Muscle layer of colon (tissue), 2 donors: ENCODE data around the gene SRD5A3.
A peak's percentile ranks its signal among the peaks of the same experiment; 100 is the strongest.

ENCODE experiments used
- H3K27ac ChIP-seq: one replicate; pipeline ENCODE4 v1.7.0; 2013; ENCODE audit warnings: low read depth, mild to moderate bottlenecking, low read length, moderate library complexity
- H3K27me3 ChIP-seq, 2 donors: one replicate each; pipeline ENCODE4 v1.7.0; 2013; ENCODE audit warnings: low read length in 2 of 2, mild to moderate bottlenecking in 2 of 2; ENCODE audit not compliant: insufficient read depth in 2 of 2, control insufficient read depth in 1 of 2
- H3K36me3 ChIP-seq: one replicate; pipeline ENCODE4 v1.7.0; 2013; ENCODE audit warnings: mild to moderate bottlenecking, low read length; ENCODE audit not compliant: insufficient read depth
- H3K4me1 ChIP-seq: one replicate; pipeline ENCODE4 v1.7.0; 2013; ENCODE audit warnings: mild to moderate bottlenecking, low read length; ENCODE audit not compliant: insufficient read depth
- H3K4me3 ChIP-seq, 2 donors: one replicate each; pipeline ENCODE4 v1.7.0; 2013; ENCODE audit warnings: low read length in 2 of 2, low read depth in 1 of 2, mild to moderate bottlenecking in 1 of 2, moderate library complexity in 1 of 2
- H3K9ac ChIP-seq: one replicate; pipeline ENCODE4 v1.7.0; 2013; ENCODE audit warnings: low read length
- H3K9me3 ChIP-seq: one replicate; pipeline ENCODE4 v1.7.0; 2013; ENCODE audit warnings: mild to moderate bottlenecking, low read length
- donor health status: abdominal sarcoma.
- donor health status: Adenocarcinoma of cecum.

The SRD5A3 gene

GRCh38 chr4:55345980-55346850, at the start of gene SRD5A3:
TSS of gene SRD5A3 (plus strand) at chr4:55346242. CDS start at chr4:55346337, 95 bp downstream.
- H3K4me3 ChIP-seq, result peak within 1 kb of the TSS; percentile 75 to 85
- peak within 1 kb of the TSS; percentile 64 for H3K9ac ChIP-seq
- peak within 1 kb of the TSS; percentile 90 for H3K27ac ChIP-seq
- no peaks in the 10 kb centered on the region for H3K36me3 ChIP-seq
- H3K4me1 ChIP-seq, result peaks cover 7% of the 10 kb centered on the region
- H3K27me3 ChIP-seq, result no peaks in the 10 kb centered on the region
- no peaks in the 10 kb centered on the region for H3K9me3 ChIP-seq

- no peaks in the 10 kb centered on the region for H3K27me3 ChIP-seq
- H3K27ac ChIP-seq, result no peak overlapping the region
- H3K4me1 ChIP-seq, result no peaks in the 10 kb centered on the region
- H3K36me3 ChIP-seq, result no peaks in the 10 kb centered on the region
- no peak overlapping the region for H3K4me3 ChIP-seq
- H3K9ac ChIP-seq, result no peak overlapping the region
- no peaks in the 10 kb centered on the region for H3K9me3 ChIP-seq
These were observed 48.7 kb upstream of the SRD5A3 start for GRCh38 chr4:55297346-55297745.

DNA sequence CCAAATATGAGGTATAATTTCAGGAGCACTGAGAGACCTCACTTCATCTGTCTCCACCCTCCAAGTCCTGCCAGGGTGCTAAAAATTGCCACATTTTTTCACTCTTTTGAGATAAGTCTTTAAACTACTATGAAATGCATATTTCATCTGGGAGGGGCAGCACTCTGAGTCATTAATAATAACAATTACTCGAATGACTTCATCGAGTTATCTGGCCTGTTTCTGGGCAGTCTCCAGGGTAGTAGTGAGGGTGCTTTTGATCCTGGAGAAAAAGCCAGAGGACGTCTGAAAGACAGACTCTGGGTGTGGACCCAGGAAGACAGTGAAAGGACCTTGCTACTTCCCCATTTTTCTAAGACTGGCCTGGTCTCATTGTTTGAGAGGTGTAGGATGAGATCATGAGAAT, 42.3 kb upstream of the SRD5A3 start:
- Histone ChIP-seq H3K9me3 (no peaks in the 10 kb centered on the region), H3K4me1 (no peaks in the 10 kb centered on the region), H3K4me3 (no peak overlapping the region), H3K27me3 (no peaks in the 10 kb centered on the region), H3K36me3 (no peaks in the 10 kb centered on the region), H3K27ac (no peak overlapping the region), H3K9ac (no peak overlapping the region)

GRCh38 chr4:55304303-55304702, 41.7 kb upstream of the SRD5A3 start:
- Histone ChIP-seq H3K27ac (no peak overlapping the region), H3K4me3 (no peak overlapping the region)

GRCh38 chr4:55308071-55308470, 38.0 kb upstream of the SRD5A3 start:
- H3K4me1 ChIP-seq, result peaks cover 5% of the 10 kb centered on the region
- H3K27me3 ChIP-seq, result no peaks in the 10 kb centered on the region
- H3K4me3 ChIP-seq, result no peak overlapping the region
- no peak overlapping the region for H3K27ac ChIP-seq
- H3K36me3 ChIP-seq, result no peaks in the 10 kb centered on the region
- H3K9ac ChIP-seq, result no peak overlapping the region
- H3K9me3 ChIP-seq, result no peaks in the 10 kb centered on the region

More at GRCh38 chr4:55304303-55304702, 41.7 kb upstream of the SRD5A3 start:
- Histone ChIP-seq H3K9me3 (no peaks in the 10 kb centered on the region), H3K27me3 (no peaks in the 10 kb centered on the region), H3K36me3 (no peaks in the 10 kb centered on the region), H3K4me1 (no peaks in the 10 kb centered on the region), H3K9ac (no peak overlapping the region)

GRCh38 chr4:55311792-55312488, 34.1 kb upstream of the SRD5A3 start:
- no peaks in the 10 kb centered on the region for H3K9me3 ChIP-seq
- no peak overlapping the region for H3K4me3 ChIP-seq
- H3K27ac ChIP-seq, result no peak overlapping the region
- H3K4me1 ChIP-seq, result peaks cover 5% of the 10 kb centered on the region
- H3K27me3 ChIP-seq, result no peaks in the 10 kb centered on the region
- H3K36me3 ChIP-seq, result no peaks in the 10 kb centered on the region
- H3K9ac ChIP-seq, result no peak overlapping the region

DNA sequence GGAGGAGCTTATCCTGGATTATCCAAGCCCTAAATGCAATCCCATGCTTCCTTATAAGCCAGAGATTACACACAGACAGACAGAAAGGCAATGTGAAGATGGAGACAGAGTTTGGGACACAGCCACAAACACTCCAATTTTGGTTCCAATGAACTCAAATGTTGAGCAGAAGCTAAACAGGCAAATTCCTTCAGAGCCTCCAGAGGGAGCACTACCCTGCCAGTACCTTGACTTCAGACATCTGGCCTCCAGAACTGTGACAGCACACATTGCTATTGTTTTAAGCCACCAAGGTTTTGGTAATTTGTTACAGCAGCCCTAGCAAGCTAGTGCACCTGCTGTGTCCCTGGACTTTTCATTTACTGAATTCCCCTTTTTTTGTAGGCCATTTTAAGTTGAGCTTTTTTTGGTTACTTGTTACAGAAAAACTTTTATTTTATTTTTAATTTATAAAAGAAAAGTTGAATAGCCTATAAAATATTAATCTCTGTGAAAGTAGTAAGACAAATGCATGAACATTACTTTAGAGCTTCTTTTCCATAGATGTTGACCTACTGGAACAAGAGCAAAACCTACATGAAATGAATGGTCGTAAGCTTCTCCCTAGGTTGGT, 33.4 kb upstream of the SRD5A3 start:
- H3K9me3 ChIP-seq, result no peaks in the 10 kb centered on the region
- no peak overlapping the region for H3K4me3 ChIP-seq
- H3K9ac ChIP-seq, result no peak overlapping the region
- no peaks in the 10 kb centered on the region for H3K27me3 ChIP-seq
- H3K36me3 ChIP-seq, result no peaks in the 10 kb centered on the region
- H3K4me1 ChIP-seq, result peaks cover 5% of the 10 kb centered on the region
- no peak overlapping the region for H3K27ac ChIP-seq

DNA sequence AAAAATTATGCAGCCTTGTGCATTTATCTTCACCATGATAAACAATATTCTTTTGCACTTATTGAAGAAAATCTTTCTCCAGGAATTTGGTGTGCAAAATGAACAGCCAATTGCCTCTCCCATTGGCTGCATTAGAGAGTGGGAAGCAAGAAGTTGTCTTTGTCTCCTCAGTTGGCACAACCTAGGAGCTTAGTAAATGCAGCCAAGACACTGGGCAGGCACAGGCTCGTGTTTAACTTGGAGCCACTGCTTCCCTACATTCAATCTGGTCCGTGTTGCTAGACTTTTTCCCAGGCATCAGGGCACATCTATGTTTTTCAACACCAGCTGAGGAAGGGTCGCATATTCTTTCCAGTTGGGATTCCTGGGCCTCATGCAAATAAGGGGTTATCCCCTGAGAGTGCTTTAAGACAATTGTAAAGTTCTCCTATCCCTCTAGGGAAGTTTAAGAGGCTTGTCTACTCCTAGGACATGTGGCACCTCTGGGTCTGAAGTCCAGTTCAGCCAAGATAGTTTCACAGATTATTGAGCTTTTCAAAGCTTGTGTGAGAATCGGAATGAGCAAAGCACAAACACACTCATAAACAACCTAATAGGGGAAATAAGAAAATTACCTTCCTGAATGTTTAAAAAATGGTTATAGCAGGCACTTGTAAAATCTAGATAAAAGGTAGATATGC, 31.8 kb upstream of the SRD5A3 start:
- Histone ChIP-seq H3K4me3 (no peak overlapping the region), H3K27ac (no peak overlapping the region), H3K4me1 (peaks cover 5% of the 10 kb centered on the region), H3K9ac (no peak overlapping the region), H3K9me3 (no peaks in the 10 kb centered on the region), H3K36me3 (no peaks in the 10 kb centered on the region), H3K27me3 (no peaks in the 10 kb centered on the region)

DNA sequence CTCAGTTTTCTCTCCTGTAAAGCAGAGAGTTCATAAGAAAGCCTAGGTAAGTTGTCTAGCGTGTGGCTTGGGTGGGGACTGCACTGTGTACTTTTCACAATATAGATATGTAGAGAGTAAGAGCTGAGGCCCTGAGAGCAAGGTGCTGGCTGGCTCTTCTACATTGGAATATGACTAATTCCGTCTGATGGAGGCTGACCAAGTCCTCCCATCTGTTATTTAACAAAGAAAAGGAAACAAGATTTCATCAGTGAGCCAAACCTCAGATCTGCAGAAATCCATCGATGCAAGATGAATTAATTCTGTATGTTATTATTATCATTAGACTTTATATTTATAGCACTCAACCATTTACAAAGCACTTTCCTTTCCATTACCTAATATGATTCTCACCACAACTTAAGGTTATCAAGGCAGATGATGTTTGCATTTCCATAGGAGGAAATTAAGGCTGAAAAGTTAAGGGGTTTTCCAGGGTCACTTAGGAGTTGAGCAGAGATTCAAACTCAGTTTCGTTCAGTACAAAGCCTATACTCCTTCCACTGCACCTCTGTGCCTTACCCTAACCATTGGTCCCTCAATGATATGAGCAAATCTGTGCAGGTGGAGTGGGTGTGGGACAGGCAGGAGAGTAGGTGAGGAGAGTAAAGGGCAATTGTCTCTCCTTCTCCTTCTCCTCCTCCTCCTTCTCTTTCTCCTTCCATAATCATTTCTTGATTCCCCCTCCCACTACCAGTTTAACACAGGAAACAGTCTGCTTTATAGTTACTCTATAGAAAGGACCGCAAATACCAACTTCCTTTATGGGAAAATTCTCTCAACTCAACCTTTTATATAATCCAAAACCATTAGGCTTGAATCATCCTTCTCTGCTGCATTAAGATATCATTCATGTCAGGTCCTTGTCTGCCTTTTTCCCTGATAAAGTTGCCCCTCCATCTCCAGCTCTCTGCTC, 27.6 kb upstream of the SRD5A3 start:
- no peak overlapping the region for H3K27ac ChIP-seq
- no peaks in the 10 kb centered on the region for H3K4me1 ChIP-seq
- no peaks in the 10 kb centered on the region for H3K9me3 ChIP-seq
- no peak overlapping the region for H3K9ac ChIP-seq
- H3K27me3 ChIP-seq, result no peaks in the 10 kb centered on the region
- H3K36me3 ChIP-seq, result no peaks in the 10 kb centered on the region
- H3K4me3 ChIP-seq, result no peak overlapping the region

DNA sequence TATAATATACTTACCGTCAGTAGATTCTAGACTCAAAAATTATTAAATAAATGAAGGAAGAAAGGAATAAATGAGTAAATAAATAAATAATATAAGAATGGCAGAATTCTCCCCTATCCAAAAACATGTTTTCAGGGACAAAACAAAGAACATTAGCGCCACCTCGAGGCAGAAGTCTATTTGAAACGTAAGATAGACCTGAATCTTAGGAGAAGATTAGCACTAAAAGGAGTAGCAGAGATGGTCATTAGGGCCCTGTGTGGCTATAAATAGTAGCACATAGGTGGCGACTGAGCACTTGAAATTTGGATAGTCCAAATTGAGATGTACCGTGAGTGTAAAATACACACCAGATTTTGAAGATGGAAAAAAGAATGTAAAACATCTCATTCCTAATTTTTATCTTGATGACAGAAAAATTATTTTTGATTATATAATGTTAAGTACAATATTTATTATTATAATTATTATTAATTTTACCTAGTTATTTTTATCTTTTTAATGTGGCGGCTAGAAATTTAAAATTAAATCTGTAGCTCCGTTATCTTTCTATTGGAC, 24.3 kb upstream of the SRD5A3 start:
- no peaks in the 10 kb centered on the region for H3K36me3 ChIP-seq
- H3K9ac ChIP-seq, result no peak overlapping the region
- H3K27me3 ChIP-seq, result no peaks in the 10 kb centered on the region
- H3K9me3 ChIP-seq, result no peaks in the 10 kb centered on the region
- H3K4me1 ChIP-seq, result no peaks in the 10 kb centered on the region
- no peak overlapping the region for H3K4me3 ChIP-seq
- H3K27ac ChIP-seq, result no peak overlapping the region
